HG03175 (cell line): Measurements from ENCODE around the gene GLI2.

ENCODE experiments used
- ATAC-seq: cut with Tn5 transposase; IDR thresholded peaks from one replicate; pipeline ENCODE4 v1.9.1; 2021; ENCODE audit warnings: mild to moderate bottlenecking, moderate library complexity; ENCODE audit not compliant: unreplicated experiment

Gene GLI2

GRCh38 chr2:120737340-120738101 lies 1.9 kb downstream of the GLI2 start:
- ATAC-seq = no peak

- ATAC-seq = no peak
These were observed 2.4 kb downstream of the GLI2 start for GRCh38 chr2:120738117-120738516.

- no peak for ATAC-seq
These were observed 3.2 kb downstream of the GLI2 start for GRCh38 chr2:120738786-120739437.

- no peak for ATAC-seq
These were observed 3.9 kb downstream of the GLI2 start for GRCh38 chr2:120739438-120740090.

- no peak for ATAC-seq
These were observed 4.7 kb downstream of the GLI2 start for GRCh38 chr2:120740375-120740764.

GRCh38 chr2:120740765-120741524 lies 5.3 kb downstream of the GLI2 start:
- no peak for ATAC-seq

GRCh38 chr2:120741571-120742561 lies 6.2 kb downstream of the GLI2 start:
- no peak for ATAC-seq

- no peak for ATAC-seq
These were observed 8.0 kb downstream of the GLI2 start for GRCh38 chr2:120743657-120744056.

- no peak for ATAC-seq
These were observed 9.1 kb downstream of the GLI2 start for GRCh38 chr2:120744817-120745216.

GRCh38 chr2:120745420-120746111 lies 9.9 kb downstream of the GLI2 start:
- ATAC-seq = no peak

- no peak for ATAC-seq
These were observed 10.5 kb downstream of the GLI2 start for GRCh38 chr2:120746144-120746543.

- ATAC-seq = no peak
These were observed 11.6 kb downstream of the GLI2 start for GRCh38 chr2:120747281-120747680.

GRCh38 chr2:120747706-120748105 lies 12.0 kb downstream of the GLI2 start:
- ATAC-seq = no peak

GRCh38 chr2:120748310-120748709 lies 12.6 kb downstream of the GLI2 start:
- no peak for ATAC-seq

- ATAC-seq = no peak
These were observed 13.1 kb downstream of the GLI2 start for GRCh38 chr2:120748741-120749140.

- no peak for ATAC-seq
These were observed 14.1 kb downstream of the GLI2 start for GRCh38 chr2:120749506-120750431.

GRCh38 chr2:120750488-120751210 lies 15.0 kb downstream of the GLI2 start:
- ATAC-seq = no peak

GRCh38 chr2:120751553-120751952 lies 15.9 kb downstream of the GLI2 start:
- no peak for ATAC-seq
